Esophagus muscularis mucosa (tissue), 2 donors: ENCODE results near the gene ESCO1.
"Not testable (repeated sequence)": the region's sequence is repeated elsewhere in the genome, so short reads cannot be mapped to it uniquely, and the experiment has no call there.

Experiments used
- POLR2A ChIP-seq: fragments of 450-650 bp; IDR thresholded peaks from one replicate; pipeline ENCODE4 v1.6.1; 2017; ENCODE audit warnings: antibody characterized with exemption, moderate library complexity, mild to moderate bottlenecking, low read depth
- POLR2AphosphoS5 ChIP-seq, 2 donors: sonication (generic); formaldehyde crosslinking; IDR thresholded peaks; one replicate each; pipeline ENCODE4 v1.6.1; 2017; ENCODE audit warnings: antibody characterized with exemption in 2 of 2

- TF ChIP-seq POLR2A; POLR2AphosphoS5 (IDR thresholded peaks at IDR 0.05): not testable (repeated sequence)
These were observed 8.1 kb downstream of the ESCO1 start for GRCh38 chr18:21592361-21592760.
